Measurements from ENCODE around the gene FCF1. TPM values are rescaled to one million over a fixed set of nuclear protein-coding genes. Genes with fewer than 3 reads are reported as not detected.
A peak's percentile ranks its signal among the peaks of the same experiment; 100 is the strongest.

The FCF1 gene
- total RNA-seq, 4 donors from 2014 or later: 27.9 to 39.5 (median 30.2) TPM

- DNase-seq: no peak
- Histone ChIP-seq H3K27me3 (no peaks in the 10 kb centered on the region), H3K4me1 (peaks cover 11 to 46% (median 19%) of the 10 kb centered on the region in 3 donors), H3K36me3 (peaks cover 0 to 9% (median 0%) of the 10 kb centered on the region in 3 donors), H3K27ac (no peak overlapping the region), H3K9me3 (no peaks in the 10 kb centered on the region), H3K4me3 (no peak overlapping the region)
- intact Hi-C loops (cut with DNase I): no loop called here
- WGBS, 2 donors: 95 to 100% methylated on average over 1 of the region's 1 CpG
- no peak for TF ChIP-seq POLR2A (IDR thresholded peaks at IDR 0.05)
- TF ChIP-seq CTCF (IDR thresholded peaks at IDR 0.05): no peak
Measured at GRCh38 chr14:74710480-74710879, 2.5 kb upstream of the FCF1 start.

- Histone ChIP-seq H3K4me3 (peak overlapping the region in 1 of 4 donors; percentile 64), H3K9me3 (no peaks in the 10 kb centered on the region), H3K4me1 (peaks cover 11 to 40% (median 19%) of the 10 kb centered on the region in 3 donors), H3K27me3 (no peaks in the 10 kb centered on the region), H3K27ac (no peak overlapping the region), H3K36me3 (peaks cover 0 to 21% (median 4%) of the 10 kb centered on the region in 3 donors)
- TF ChIP-seq POLR2A (IDR thresholded peaks at IDR 0.05) (no peak), CTCF (IDR thresholded peaks at IDR 0.05) (no peak)
- no peak for DNase-seq
- 63 to 64% methylated on average over 4 to 5 of the region's 5 CpGs for WGBS, 2 donors
- intact Hi-C loops (cut with DNase I): no loop called here
Measured at GRCh38 chr14:74711651-74712050, 1.3 kb upstream of the FCF1 start.

- Histone ChIP-seq H3K4me1 (peaks cover 11 to 40% (median 19%) of the 10 kb centered on the region in 3 donors), H3K36me3 (peaks cover 3 to 38% (median 7%) of the 10 kb centered on the region in 3 donors), H3K4me3 (peak overlapping the region; percentile 64 to 95 (median 78)), H3K27me3 (no peaks in the 10 kb centered on the region), H3K9me3 (no peaks in the 10 kb centered on the region), H3K27ac (peak overlapping the region; percentile 87 to 93 (median 88))
- intact Hi-C loops (cut with DNase I): no loop called here
- TF ChIP-seq POLR2A (IDR thresholded peaks at IDR 0.05) (no peak), CTCF (IDR thresholded peaks at IDR 0.05) (no peak)
- WGBS, 2 donors: 12% methylated on average over 6 of the region's 6 CpGs
- DNase-seq: no peak
Measured at GRCh38 chr14:74713395-74713735, 421 bp downstream of the FCF1 start.

- TF ChIP-seq CTCF (IDR thresholded peaks at IDR 0.05): no peak
- TF ChIP-seq POLR2A (IDR thresholded peaks at IDR 0.05): no peak
- Histone ChIP-seq H3K27ac (no peak overlapping the region), H3K27me3 (no peaks in the 10 kb centered on the region), H3K36me3 (peaks cover 3 to 99% (median 18%) of the 10 kb centered on the region in 3 donors), H3K9me3 (no peaks in the 10 kb centered on the region), H3K4me3 (no peak overlapping the region), H3K4me1 (no peaks in the 10 kb centered on the region)
- DNase-seq: no peak
- intact Hi-C loops (cut with DNase I): no loop called here
Measured at GRCh38 chr14:74720526-74720925, 7.6 kb downstream of the FCF1 start.

- H3K27ac ChIP-seq: no peak overlapping the region
- intact Hi-C loops (cut with DNase I): no loop called here
- H3K27me3 ChIP-seq: no peaks in the 10 kb centered on the region
- no peaks in the 10 kb centered on the region for H3K4me1 ChIP-seq
- TF ChIP-seq POLR2A (IDR thresholded peaks at IDR 0.05) (no peak), CTCF (IDR thresholded peaks at IDR 0.05) (no peak)
- no peak overlapping the region for H3K4me3 ChIP-seq
- DNase-seq: no peak
- no peaks in the 10 kb centered on the region for H3K9me3 ChIP-seq
- peaks cover 1 to 82% (median 20%) of the 10 kb centered on the region in 3 donors for H3K36me3 ChIP-seq
- WGBS, 2 donors: 85 to 86% methylated on average over 3 of the region's 3 CpGs
Measured at GRCh38 chr14:74723134-74723533, 10.2 kb downstream of the FCF1 start.

All from esophagus squamous epithelium (tissue), 5 donors.